Measurements from ENCODE around the gene ACSS3.
A peak's percentile ranks its signal among the peaks of the same experiment; 100 is the strongest.
"Not testable (repeated sequence)": the region's sequence is repeated elsewhere in the genome, so short reads cannot be mapped to it uniquely, and the experiment has no call there.

ACSS3 gene, protein sequence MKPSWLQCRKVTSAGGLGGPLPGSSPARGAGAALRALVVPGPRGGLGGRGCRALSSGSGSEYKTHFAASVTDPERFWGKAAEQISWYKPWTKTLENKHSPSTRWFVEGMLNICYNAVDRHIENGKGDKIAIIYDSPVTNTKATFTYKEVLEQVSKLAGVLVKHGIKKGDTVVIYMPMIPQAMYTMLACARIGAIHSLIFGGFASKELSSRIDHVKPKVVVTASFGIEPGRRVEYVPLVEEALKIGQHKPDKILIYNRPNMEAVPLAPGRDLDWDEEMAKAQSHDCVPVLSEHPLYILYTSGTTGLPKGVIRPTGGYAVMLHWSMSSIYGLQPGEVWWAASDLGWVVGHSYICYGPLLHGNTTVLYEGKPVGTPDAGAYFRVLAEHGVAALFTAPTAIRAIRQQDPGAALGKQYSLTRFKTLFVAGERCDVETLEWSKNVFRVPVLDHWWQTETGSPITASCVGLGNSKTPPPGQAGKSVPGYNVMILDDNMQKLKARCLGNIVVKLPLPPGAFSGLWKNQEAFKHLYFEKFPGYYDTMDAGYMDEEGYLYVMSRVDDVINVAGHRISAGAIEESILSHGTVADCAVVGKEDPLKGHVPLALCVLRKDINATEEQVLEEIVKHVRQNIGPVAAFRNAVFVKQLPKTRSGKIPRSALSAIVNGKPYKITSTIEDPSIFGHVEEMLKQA

GRCh38 chr12:81077686-81078441 is at the start of gene ACSS3:
Gene ACSS3, plus strand, starts transcription at chr12:81078079. Its CDS starts 42 bp downstream, at chr12:81078121.
- peak; percentile 40 for DNase-seq (ENCODE audit: low read depth)
- H3K4me3 ChIP-seq (ENCODE audit: control insufficient read depth, low read depth, low read length) = peak within 1 kb of the TSS; percentile 54
- TF ChIP-seq, protein P1, sequence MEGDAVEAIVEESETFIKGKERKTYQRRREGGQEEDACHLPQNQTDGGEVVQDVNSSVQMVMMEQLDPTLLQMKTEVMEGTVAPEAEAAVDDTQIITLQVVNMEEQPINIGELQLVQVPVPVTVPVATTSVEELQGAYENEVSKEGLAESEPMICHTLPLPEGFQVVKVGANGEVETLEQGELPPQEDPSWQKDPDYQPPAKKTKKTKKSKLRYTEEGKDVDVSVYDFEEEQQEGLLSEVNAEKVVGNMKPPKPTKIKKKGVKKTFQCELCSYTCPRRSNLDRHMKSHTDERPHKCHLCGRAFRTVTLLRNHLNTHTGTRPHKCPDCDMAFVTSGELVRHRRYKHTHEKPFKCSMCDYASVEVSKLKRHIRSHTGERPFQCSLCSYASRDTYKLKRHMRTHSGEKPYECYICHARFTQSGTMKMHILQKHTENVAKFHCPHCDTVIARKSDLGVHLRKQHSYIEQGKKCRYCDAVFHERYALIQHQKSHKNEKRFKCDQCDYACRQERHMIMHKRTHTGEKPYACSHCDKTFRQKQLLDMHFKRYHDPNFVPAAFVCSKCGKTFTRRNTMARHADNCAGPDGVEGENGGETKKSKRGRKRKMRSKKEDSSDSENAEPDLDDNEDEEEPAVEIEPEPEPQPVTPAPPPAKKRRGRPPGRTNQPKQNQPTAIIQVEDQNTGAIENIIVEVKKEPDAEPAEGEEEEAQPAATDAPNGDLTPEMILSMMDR (conservative IDR thresholded peaks at IDR 0.05; ENCODE audit: control insufficient read depth, insufficient read depth, low read depth, low read length) = no peak

DNA sequence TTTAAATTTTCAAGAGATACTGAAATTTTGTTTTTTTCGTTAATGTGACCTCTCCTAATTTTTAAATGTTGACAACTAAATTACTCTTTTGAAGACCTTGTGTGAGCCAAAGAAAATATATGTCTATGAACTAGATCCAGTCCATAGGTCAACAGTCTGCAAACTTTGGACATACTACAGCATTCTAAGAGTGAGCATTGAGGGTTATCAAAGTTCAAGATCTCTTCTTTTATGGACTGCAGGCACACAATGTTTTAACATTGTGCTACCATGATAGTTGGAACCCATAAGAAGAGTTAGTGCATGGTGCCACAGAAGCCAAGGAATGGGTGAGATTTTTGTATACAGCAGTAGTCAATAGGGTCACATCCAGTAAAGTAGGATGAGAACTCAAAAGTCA is 43.0 kb upstream of the ACSS3 start:
- no peak for DNase-seq (ENCODE audit: low read depth)
- H3K4me3 ChIP-seq (ENCODE audit: control insufficient read depth, low read depth, low read length) = no peak overlapping the region
- TF ChIP-seq, protein P1 (conservative IDR thresholded peaks at IDR 0.05; ENCODE audit: control insufficient read depth, insufficient read depth, low read depth, low read length) = no peak

DNA sequence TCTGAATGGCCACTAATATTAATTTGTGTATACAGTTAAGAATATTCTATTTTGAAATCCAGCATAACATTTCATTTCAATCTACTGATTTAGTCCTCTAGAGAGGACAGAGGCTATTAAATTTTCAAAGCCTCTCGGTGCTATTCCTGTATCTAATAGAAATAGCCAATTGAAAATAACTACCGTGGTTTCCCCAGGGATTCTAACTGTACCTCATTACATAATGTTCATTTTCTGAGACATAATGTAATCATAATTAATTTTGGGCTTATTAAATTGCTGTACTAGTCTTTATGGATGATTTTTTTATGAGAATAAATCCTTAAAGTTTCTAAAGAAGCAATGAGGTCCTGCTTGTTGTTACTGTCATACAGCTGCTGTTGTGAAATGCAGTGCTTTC is 38.6 kb upstream of the ACSS3 start:
- DNase-seq (ENCODE audit: low read depth) = no peak
- no peak overlapping the region for H3K4me3 ChIP-seq (ENCODE audit: control insufficient read depth, low read depth, low read length)
- TF ChIP-seq, protein P1 (conservative IDR thresholded peaks at IDR 0.05; ENCODE audit: control insufficient read depth, insufficient read depth, low read depth, low read length) = no peak

DNA sequence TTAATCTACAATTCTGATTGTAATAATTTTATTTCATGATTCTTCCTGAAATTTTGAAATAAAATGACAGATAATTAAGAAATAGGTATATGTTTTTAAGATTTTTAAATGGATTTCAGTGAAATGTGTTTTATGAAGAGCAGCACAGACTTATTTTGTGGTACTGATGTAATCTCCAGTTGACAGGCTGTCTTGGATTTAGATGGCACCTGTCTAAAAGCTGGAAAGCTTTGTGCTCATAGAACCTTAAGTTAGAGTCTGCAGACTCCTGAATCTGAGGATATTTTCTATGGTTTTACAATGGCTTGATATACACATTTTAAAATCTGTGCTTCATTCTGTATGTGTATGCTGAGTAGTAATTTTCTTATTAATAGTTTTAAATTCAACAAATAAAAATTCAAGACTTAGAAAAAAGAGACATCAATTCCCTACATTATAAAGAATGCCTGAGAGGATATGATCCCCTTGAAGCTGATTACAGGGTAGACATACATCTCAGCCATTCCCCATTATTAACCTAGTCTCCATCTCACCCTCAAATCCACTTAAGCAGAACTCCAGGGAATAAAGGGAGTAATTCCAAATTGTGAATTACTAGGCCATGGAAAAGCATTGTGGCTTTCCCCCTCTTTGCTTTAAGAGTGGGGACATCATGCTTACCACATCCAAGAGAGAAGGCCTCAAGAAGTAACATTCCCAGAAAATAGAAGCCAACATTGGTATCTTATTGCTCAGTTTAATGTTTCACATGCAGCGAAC is 33.7 kb upstream of the ACSS3 start:
- H3K4me3 ChIP-seq (ENCODE audit: control insufficient read depth, low read depth, low read length) = no peak overlapping the region
- no peak for DNase-seq (ENCODE audit: low read depth)
- TF ChIP-seq, protein P1 (conservative IDR thresholded peaks at IDR 0.05; ENCODE audit: control insufficient read depth, insufficient read depth, low read depth, low read length) = no peak

DNA sequence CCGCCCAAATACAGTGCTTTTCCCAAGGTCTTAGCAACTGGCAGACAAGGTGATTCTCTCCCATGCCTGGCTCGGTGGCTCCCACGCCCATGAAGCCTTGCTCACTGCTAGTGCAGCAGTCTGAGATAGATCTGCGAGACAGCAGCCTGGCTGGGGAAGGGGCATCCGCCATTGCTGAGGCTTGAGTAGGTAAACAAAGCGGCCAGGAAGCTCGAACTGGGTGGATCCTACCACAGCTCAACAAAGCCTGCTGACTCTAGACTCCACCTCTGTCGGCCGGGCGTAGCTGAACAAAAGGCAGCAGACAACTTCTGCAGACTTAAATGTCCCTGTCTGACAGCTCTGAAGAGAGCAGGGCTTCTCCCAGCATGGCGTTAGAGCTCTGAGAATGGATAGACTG is 12.9 kb upstream of the ACSS3 start:
- DNase-seq (ENCODE audit: low read depth); H3K4me3 ChIP-seq (ENCODE audit: control insufficient read depth, low read depth, low read length): not testable (repeated sequence)

- H3K4me3 ChIP-seq (ENCODE audit: control insufficient read depth, low read depth, low read length) = no peak overlapping the region
- peak; percentile 39 for DNase-seq (ENCODE audit: low read depth)
- TF ChIP-seq, protein P1 (conservative IDR thresholded peaks at IDR 0.05; ENCODE audit: control insufficient read depth, insufficient read depth, low read depth, low read length) = no peak
Measured at GRCh38 chr12:81070846-81071245, 7.0 kb upstream of the ACSS3 start.

Data from fibroblast of mammary gland (primary cell).